Neural cell (in vitro differentiated cells): Measurements from ENCODE around the gene SMG6.

Source experiments
- EP300 ChIP-seq: fragments of 450-650 bp; conservative IDR thresholded peaks from 2 replicates; pipeline ENCODE4 v1.6.1; 2014; ENCODE audit warnings: antibody characterized with exemption, mild to moderate bottlenecking, moderate library complexity; ENCODE audit not compliant: poor library complexity, severe bottlenecking
- POLR2AphosphoS5 ChIP-seq: IDR thresholded peaks from 2 replicates; pipeline ENCODE4 v1.6.1; 2012
- TF ChIP-seq, protein P1 (sequence below): fragments of 450-650 bp; IDR thresholded peaks from 2 replicates; pipeline ENCODE4 v1.5.1; 2014; ENCODE audit warnings: antibody characterized with exemption, mild to moderate bottlenecking, moderate library complexity; ENCODE audit not compliant: poor library complexity, severe bottlenecking

DNA sequence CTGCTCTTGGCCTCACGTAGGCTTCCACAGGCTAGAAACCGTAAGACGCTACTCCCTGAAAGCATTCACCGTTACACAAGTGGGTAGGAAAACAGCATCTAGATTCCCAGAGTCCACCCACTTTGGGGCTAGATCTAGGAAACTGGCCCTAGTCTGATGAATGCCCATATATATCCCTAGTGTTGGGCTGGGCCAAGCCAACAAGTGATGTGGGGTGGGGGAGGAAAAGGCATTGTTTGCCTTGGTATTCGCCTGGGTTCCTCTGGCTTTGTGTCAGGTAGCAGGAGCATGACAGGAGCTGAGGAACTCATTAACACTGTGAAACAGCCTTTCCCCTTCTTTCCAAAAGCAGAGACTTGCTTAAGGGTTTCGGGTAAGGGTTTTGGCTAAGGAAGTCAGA lies 112.4 kb downstream of the SMG6 start:
- TF ChIP-seq, protein P1, sequence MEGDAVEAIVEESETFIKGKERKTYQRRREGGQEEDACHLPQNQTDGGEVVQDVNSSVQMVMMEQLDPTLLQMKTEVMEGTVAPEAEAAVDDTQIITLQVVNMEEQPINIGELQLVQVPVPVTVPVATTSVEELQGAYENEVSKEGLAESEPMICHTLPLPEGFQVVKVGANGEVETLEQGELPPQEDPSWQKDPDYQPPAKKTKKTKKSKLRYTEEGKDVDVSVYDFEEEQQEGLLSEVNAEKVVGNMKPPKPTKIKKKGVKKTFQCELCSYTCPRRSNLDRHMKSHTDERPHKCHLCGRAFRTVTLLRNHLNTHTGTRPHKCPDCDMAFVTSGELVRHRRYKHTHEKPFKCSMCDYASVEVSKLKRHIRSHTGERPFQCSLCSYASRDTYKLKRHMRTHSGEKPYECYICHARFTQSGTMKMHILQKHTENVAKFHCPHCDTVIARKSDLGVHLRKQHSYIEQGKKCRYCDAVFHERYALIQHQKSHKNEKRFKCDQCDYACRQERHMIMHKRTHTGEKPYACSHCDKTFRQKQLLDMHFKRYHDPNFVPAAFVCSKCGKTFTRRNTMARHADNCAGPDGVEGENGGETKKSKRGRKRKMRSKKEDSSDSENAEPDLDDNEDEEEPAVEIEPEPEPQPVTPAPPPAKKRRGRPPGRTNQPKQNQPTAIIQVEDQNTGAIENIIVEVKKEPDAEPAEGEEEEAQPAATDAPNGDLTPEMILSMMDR = no peak
- no peak for TF ChIP-seq POLR2AphosphoS5
- TF ChIP-seq EP300 = no peak
